ENCODE data around the gene GOLGA8A. TPM values are rescaled to one million over a fixed set of nuclear protein-coding genes. Genes with fewer than 3 reads are reported as not detected.
"Not testable (repeated sequence)": the region's sequence is repeated elsewhere in the genome, so short reads cannot be mapped to it uniquely, and the experiment has no call there.

Gene GOLGA8A
- total RNA-seq, 2 experiments from 2014 or later, result 123 to 126 TPM

DNA sequence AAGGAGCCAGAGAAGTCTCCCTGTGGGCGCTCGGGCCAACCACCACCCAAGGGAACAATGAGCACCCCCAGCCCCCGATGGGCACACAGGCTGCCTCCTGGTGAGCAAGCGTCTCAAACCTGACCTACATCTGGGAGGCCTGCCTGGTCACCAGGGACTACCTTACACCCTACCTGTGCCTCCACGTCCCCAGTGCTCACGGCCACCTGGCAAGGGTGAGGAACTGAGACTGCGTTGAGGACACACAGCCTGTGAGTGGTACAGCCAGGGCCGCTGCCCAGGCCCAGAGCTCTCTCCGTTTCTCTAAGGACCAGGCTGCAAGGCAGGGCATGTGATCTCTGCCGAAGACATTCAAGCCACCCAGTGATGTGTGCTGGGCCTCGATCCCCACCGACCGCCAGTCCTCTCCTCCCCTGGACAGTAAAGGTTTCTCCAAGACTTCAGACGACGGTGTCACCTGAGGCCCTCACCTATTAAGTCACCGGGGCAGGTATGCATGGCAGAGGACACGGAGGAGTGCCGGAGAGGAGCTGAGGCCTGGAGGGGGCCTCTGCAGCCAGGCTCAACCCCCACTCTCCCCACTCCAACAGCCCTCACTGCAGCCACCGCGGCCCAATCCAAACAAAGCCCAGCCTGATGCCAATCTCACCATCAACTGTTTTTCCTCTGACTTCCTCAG, 2.8 kb downstream of the GOLGA8A start:
- H3K27ac Mint-ChIP-seq, result no peak overlapping the region
- peaks cover 34% of the 10 kb centered on the region for H3K36me3 Mint-ChIP-seq
- no peak overlapping the region for H3K4me3 Mint-ChIP-seq
- H3K27me3 Mint-ChIP-seq, result no peaks in the 10 kb centered on the region
- H3K9me3 Mint-ChIP-seq, result no peaks in the 10 kb centered on the region
- DNase-seq, result no peak
- peaks cover 27% of the 10 kb centered on the region for H3K4me1 Mint-ChIP-seq

DNA sequence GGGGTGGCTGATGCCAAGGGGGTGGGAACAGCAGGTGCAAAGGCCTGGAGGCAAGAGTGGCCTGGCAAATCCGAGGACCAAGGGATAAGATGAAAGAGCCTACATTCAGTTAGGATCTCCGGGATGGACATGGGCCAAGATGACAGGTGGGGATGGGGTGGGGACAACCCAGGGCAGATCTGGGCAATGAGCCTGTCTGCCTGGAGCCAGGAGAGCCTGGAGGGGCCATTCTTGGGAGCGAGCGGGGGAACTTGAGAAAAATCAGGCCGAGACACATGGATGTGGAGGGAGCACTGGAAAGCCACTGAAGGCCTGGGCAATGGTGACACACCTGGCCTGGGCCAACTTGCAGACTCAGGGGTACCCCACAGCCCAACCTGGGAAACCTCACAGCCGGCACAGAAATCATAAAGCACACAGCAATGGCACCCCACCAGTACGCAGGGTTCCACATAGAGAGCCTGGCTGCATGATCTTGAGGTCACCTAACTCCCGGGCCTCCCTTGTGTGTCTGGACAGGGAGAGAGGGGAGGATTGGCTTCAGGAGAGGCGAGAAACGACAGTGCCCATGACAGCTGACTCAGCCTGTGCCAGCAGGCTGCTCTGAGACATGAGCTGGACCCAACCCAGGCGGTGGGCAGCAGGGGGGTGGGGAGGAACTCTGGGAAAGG, 3.5 kb downstream of the GOLGA8A start:
- not testable (repeated sequence) for H3K27me3 Mint-ChIP-seq, DNase-seq, H3K9me3 Mint-ChIP-seq, H3K27ac Mint-ChIP-seq, H3K4me3 Mint-ChIP-seq
- peaks cover 27% of the 10 kb centered on the region for H3K4me1 Mint-ChIP-seq
- peaks cover 34% of the 10 kb centered on the region for H3K36me3 Mint-ChIP-seq

- Mint-ChIP-seq H3K4me1 (peaks cover 19% of the 10 kb centered on the region), H3K36me3 (peaks cover 30% of the 10 kb centered on the region)
- not testable (repeated sequence) for H3K27me3 Mint-ChIP-seq, H3K27ac Mint-ChIP-seq, DNase-seq, H3K4me3 Mint-ChIP-seq, H3K9me3 Mint-ChIP-seq
Measured at GRCh38 chr15:34430642-34431041, 7.0 kb downstream of the GOLGA8A start.

GRCh38 chr15:34423425-34424090, 14.1 kb downstream of the GOLGA8A start:
- DNase-seq, H3K4me3 Mint-ChIP-seq, H3K36me3 Mint-ChIP-seq, H3K9me3 Mint-ChIP-seq, H3K4me1 Mint-ChIP-seq, H3K27me3 Mint-ChIP-seq, H3K27ac Mint-ChIP-seq: not testable (repeated sequence)

DNA sequence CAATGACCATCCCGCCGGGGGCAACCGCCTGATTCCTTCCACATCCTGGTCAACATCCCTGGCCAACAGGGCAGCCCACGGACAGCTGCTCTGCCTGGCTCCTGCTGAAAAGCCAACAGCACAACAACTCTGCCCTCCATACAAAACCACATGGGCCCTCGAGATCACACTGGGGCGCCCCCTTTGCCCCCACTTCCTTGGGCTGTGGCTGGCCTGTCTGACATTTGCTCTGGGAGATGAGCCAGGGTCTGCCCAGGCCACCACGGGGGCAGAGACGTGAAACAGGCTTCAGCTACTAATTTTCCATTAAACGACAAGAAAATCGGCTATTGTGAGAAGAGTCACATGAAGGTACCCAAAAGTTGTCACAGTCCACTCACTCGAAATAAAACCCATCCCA, 16.7 kb downstream of the GOLGA8A start:
- H3K27ac Mint-ChIP-seq, H3K27me3 Mint-ChIP-seq, H3K4me3 Mint-ChIP-seq, H3K9me3 Mint-ChIP-seq, H3K4me1 Mint-ChIP-seq, DNase-seq: not testable (repeated sequence)
- peaks cover 11% of the 10 kb centered on the region for H3K36me3 Mint-ChIP-seq

DNA sequence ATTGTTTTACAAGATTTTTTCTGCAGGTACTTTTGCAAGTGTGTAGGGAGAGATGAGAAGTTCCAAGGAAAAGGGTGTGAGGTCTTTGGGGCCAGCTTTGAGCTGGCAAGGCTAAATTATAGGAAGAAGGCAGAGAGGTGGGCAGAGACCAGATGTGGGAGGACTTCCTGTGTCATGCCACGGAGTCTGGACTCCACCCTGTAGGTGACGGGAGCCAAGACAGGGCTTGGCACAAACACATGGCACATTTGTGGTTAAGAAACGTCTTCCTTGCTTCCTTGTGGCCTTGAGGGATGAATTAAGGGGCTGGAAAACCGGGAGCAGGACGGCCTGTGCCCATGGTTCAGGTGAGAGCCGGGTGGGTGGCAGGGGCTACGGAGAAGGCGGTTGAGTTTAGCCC, 19.2 kb downstream of the GOLGA8A start:
- H3K4me1 Mint-ChIP-seq, H3K27me3 Mint-ChIP-seq, H3K27ac Mint-ChIP-seq, DNase-seq, H3K9me3 Mint-ChIP-seq, H3K4me3 Mint-ChIP-seq: not testable (repeated sequence)
- H3K36me3 Mint-ChIP-seq, result peaks cover 11% of the 10 kb centered on the region

DNA sequence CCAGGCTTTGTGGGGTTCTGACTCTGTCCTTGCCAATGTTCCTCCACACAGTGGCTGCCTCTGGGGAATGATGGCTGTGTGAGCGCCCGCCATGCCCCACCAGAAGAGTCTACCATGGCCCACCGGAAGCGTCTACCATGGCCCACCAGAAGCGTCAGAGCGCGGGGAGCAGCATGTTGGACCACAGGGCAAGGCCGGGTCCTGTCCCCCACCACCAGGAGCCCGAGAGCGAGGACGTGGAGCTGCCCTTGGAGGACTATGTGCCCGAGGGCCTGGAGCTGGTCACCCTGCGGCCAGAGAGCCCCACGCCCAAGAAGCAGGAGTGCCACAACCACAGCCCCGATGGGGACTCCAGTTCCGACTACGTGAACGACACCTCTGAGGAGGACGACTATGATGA, 28.1 kb downstream of the GOLGA8A start:
- H3K9me3 Mint-ChIP-seq, H3K27ac Mint-ChIP-seq, H3K4me3 Mint-ChIP-seq, DNase-seq, H3K4me1 Mint-ChIP-seq, H3K36me3 Mint-ChIP-seq, H3K27me3 Mint-ChIP-seq: not testable (repeated sequence)

DNA sequence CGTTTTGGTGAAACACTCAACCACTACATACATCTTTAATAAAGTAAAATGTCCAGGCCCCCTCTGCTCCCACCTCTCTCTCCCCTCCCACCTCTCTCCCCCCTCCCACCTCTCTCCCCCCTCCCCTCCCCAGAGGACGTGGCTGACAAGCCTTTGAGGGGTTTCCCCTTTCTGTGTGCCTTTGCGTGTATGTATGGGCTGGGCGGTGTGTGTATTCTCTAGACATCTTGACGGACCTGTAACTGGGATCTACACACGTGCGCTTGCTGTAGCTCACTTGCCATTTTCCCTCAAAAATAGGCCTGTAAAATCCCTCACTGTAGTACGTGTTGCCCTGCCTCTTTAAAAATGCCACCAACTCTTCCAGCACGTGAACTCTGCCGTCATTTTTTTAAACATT, 28.6 kb downstream of the GOLGA8A start:
- not testable (repeated sequence) for H3K27ac Mint-ChIP-seq, H3K4me1 Mint-ChIP-seq, H3K27me3 Mint-ChIP-seq, H3K36me3 Mint-ChIP-seq, DNase-seq, H3K9me3 Mint-ChIP-seq, H3K4me3 Mint-ChIP-seq

DNA sequence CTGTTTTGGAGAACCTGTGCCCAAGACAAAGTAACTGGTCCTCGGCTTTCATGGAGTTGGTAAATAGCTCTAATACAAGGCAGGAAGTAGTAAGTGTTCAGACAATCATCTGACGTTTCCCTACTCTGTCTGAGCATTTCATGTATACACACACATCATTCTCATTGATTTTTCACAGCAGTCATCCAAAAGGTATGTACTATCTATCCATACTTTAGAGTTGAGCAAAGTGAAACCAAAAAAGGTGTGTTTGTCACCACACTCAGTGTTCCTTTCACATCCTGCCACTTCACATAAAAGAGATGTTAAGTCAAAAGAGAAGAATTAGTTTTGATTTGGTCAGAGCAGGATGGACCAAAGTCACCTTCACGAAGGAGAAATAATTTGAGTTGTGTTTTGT, 33.7 kb downstream of the GOLGA8A start:
- H3K4me1 Mint-ChIP-seq, H3K27me3 Mint-ChIP-seq, H3K36me3 Mint-ChIP-seq, H3K9me3 Mint-ChIP-seq, H3K4me3 Mint-ChIP-seq, DNase-seq, H3K27ac Mint-ChIP-seq: not testable (repeated sequence)

GRCh38 chr15:34403160-34403598, 34.4 kb downstream of the GOLGA8A start:
- not testable (repeated sequence) for H3K9me3 Mint-ChIP-seq, H3K4me3 Mint-ChIP-seq

DNA sequence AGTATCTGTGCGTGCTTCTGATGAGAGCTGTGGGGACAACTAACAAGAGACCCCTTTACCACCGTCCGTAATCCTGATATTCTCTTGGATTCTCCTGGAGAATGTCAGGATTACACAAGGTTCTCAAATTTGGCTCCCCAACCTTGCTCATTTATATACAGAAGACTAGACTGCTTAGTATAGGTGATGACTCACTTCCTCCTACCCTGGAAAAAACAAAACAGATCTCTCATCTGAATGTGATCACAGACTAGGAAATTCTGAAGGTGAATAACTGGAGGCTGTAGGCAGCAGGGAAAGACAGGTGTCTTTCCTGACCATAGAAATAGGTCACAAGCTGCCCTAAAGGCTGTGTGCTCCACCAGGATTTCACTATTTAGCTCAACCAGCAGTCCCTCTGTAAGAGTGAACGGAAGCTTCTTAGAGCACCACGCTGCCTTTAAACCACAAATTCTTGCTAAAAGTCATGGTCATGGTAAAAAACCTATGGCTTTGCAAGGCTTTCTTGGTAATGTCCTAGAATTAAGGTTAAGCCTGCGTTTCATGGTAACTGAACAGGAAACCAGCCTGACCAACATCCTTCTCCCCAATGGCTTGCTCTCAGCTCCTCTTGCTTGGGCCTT, 39.9 kb downstream of the GOLGA8A start:
- not testable (repeated sequence) for H3K27ac Mint-ChIP-seq, DNase-seq, H3K4me3 Mint-ChIP-seq, H3K36me3 Mint-ChIP-seq, H3K27me3 Mint-ChIP-seq, H3K9me3 Mint-ChIP-seq, H3K4me1 Mint-ChIP-seq

More at GRCh38 chr15:34403160-34403598, 34.4 kb downstream of the GOLGA8A start:
- H3K27me3 Mint-ChIP-seq, DNase-seq, H3K36me3 Mint-ChIP-seq, H3K4me1 Mint-ChIP-seq, H3K27ac Mint-ChIP-seq: not testable (repeated sequence)

DNA sequence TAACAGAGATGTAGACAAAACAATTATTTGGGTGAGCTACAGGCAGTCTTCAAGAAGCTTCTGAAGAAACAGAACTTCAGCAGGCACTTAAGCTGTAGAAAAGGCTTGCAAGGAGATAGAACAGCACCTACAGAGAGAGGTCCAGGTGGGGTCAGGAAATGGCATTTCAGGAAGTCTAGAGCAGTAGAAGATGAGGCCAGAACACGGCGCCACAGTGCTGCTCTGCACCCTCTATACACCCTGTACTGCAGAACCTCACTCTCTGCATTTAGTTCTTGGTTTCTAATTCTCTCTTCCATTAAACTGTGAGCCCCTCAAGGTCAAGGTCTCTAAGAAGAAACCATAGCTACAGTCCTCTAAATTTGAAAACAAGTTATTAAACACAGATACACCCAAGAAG, 44.6 kb downstream of the GOLGA8A start:
- H3K27me3 Mint-ChIP-seq, H3K36me3 Mint-ChIP-seq, H3K4me1 Mint-ChIP-seq, DNase-seq, H3K27ac Mint-ChIP-seq, H3K4me3 Mint-ChIP-seq, H3K9me3 Mint-ChIP-seq: not testable (repeated sequence)

DNA sequence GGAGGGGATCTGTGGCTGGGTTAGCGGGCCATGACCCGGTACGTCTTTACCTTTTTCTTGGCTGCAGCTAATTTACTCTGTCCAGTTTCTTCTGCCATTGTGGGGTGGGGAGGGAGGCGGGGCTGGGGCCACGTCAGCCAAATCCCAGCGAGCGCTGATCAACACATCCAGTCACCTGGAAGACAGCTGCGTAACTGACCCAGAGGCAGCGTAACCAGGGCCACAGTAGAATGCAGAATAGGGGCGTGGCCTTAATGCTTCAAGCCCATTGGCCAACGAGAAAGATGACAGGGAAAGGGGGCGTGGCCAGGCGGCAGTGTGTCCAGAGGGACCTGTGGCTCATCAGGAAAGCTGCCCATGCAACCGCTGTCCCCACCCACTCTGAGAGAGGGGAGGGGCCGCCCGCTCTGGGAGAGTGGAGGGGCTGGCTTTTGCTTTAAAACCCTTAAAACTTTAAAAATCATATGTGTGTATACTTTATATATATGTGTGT, 48.0 kb downstream of the GOLGA8A start:
- H3K4me3 Mint-ChIP-seq, H3K27ac Mint-ChIP-seq, H3K36me3 Mint-ChIP-seq, H3K27me3 Mint-ChIP-seq, H3K4me1 Mint-ChIP-seq, H3K9me3 Mint-ChIP-seq, DNase-seq: not testable (repeated sequence)
